Mesothelial cell of epicardium (in vitro differentiated cells): ENCODE results near the gene EPHA3. TPM values are rescaled to one million over a fixed set of nuclear protein-coding genes. Genes with fewer than 3 reads are reported as not detected.

Experiments
- DNase-seq, 2 experiments: peaks; one replicate each; pipeline ENCODE4 v3.0.0; 2021; ENCODE audit warnings: low spot score in 2 of 2; ENCODE audit not compliant: unreplicated experiment in 2 of 2
- H3K27ac Mint-ChIP-seq: 2 replicates; pipeline ENCODE4 v1.8.0; 2021; ENCODE audit warnings: mixed read lengths
- H3K27me3 Mint-ChIP-seq: 2 replicates; pipeline ENCODE4 v1.8.0; 2021; ENCODE audit warnings: low read depth, mixed read lengths
- H3K36me3 Mint-ChIP-seq: 2 replicates; pipeline ENCODE4 v1.8.0; 2021; ENCODE audit warnings: mixed read lengths
- H3K4me1 Mint-ChIP-seq: 2 replicates; pipeline ENCODE4 v1.8.0; 2021; ENCODE audit warnings: mixed read lengths
- H3K4me3 Mint-ChIP-seq: 2 replicates; pipeline ENCODE4 v1.8.0; 2021; ENCODE audit warnings: mild to moderate bottlenecking, moderate library complexity, mixed read lengths
- H3K9me3 Mint-ChIP-seq: 2 replicates; pipeline ENCODE4 v1.8.0; 2021; ENCODE audit warnings: mixed read lengths
- CTCF ChIP-seq: fragments of 200-600 bp; sonication (generic); IDR thresholded peaks from one replicate; pipeline ENCODE4 v1.5.0; 2021; ENCODE audit warnings: antibody characterized with exemption; ENCODE audit not compliant: unreplicated experiment
- total RNA-seq: library from RNA; stranded (reverse); gene quantifications from 3 replicates; pipeline ENCODE4 v1.2.1, GENCODE V29; 2021

Gene EPHA3
- total RNA-seq, 1 donor from 2014 or later, result 4.5 TPM

- TF ChIP-seq CTCF, result no peak
- no peak for DNase-seq
- no peak overlapping the region for H3K27ac Mint-ChIP-seq
- H3K4me1 Mint-ChIP-seq, result peaks cover 2% of the 10 kb centered on the region
- no peaks in the 10 kb centered on the region for H3K36me3 Mint-ChIP-seq
- no peak overlapping the region for H3K4me3 Mint-ChIP-seq
- no peaks in the 10 kb centered on the region for H3K27me3 Mint-ChIP-seq
- no peaks in the 10 kb centered on the region for H3K9me3 Mint-ChIP-seq
Observed at GRCh38 chr3:89164774-89165173, 57.4 kb downstream of the EPHA3 start.

DNA sequence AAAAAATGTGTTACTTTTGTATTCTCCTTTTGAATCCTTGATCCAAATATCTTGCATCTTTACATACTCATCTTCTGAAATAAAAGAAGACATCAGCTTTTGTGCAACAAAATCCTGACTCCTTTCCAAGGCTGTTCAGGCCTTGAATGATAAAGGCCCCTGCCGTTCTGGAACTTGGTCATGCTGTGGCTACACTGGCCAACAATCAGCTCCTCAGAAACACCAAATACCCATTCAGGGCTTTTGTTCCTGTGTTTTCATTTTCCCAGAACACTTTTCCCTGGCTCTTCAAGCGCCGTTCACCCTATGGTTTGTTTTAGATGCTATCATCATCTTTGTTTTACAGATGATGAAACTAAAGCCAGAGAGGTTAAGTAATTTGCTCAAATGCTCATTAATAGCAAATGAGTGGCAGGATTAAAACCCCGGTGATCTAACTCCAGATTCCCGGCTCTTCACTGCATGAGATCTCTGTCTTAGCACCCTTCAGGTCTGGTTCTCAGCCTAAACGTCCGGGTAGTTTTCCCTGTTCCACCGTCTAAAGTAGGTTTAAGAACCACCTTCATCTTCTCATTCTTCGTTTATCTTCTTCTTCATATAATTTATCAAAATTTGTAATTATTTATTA lies 58.3 kb downstream of the EPHA3 start:
- no peaks in the 10 kb centered on the region for H3K36me3 Mint-ChIP-seq
- no peak for TF ChIP-seq CTCF
- DNase-seq, result no peak
- H3K9me3 Mint-ChIP-seq, result no peaks in the 10 kb centered on the region
- peaks cover 2% of the 10 kb centered on the region for H3K4me1 Mint-ChIP-seq
- no peak overlapping the region for H3K27ac Mint-ChIP-seq
- H3K27me3 Mint-ChIP-seq, result no peaks in the 10 kb centered on the region
- H3K4me3 Mint-ChIP-seq, result no peak overlapping the region

- Mint-ChIP-seq H3K27ac (no peak overlapping the region), H3K36me3 (no peaks in the 10 kb centered on the region), H3K4me1 (peaks cover 2% of the 10 kb centered on the region), H3K9me3 (no peaks in the 10 kb centered on the region), H3K27me3 (no peaks in the 10 kb centered on the region), H3K4me3 (no peak overlapping the region)
- no peak for TF ChIP-seq CTCF
- no peak for DNase-seq
Observed at GRCh38 chr3:89171687-89172545, 64.5 kb downstream of the EPHA3 start.

DNA sequence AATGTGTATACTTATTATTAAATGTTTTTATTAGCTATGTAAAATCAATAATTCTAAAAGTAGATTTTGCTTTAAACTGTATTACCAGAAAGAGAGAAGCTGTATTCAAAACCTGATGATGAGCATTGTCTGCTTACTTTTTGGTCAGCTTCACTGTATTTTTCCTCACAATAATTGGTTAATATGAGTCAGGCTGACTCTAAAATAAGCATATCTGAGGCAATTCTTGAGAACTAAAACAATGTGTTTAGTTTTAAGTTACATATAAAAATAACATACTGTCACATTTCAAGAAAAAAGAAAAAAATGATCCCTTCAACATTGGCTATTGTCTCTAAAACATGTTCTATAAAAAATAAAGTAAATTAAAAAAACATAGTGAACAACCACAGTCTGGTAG lies 66.1 kb downstream of the EPHA3 start:
- DNase-seq, result no peak
- no peaks in the 10 kb centered on the region for H3K27me3 Mint-ChIP-seq
- no peak for TF ChIP-seq CTCF

GRCh38 chr3:89179355-89180001 lies 72.1 kb downstream of the EPHA3 start:
- Mint-ChIP-seq H3K9me3 (no peaks in the 10 kb centered on the region), H3K27me3 (no peaks in the 10 kb centered on the region)

More for the DNA sequence above, 66.1 kb downstream of the EPHA3 start:
- no peaks in the 10 kb centered on the region for H3K9me3 Mint-ChIP-seq
- H3K36me3 Mint-ChIP-seq, result no peaks in the 10 kb centered on the region
- H3K4me3 Mint-ChIP-seq, result no peak overlapping the region
- no peaks in the 10 kb centered on the region for H3K4me1 Mint-ChIP-seq
- H3K27ac Mint-ChIP-seq, result no peak overlapping the region

More at GRCh38 chr3:89179355-89180001, 72.1 kb downstream of the EPHA3 start:
- H3K4me1 Mint-ChIP-seq, result peaks cover 32% of the 10 kb centered on the region
- peak overlapping the region; percentile 32 for H3K27ac Mint-ChIP-seq
- DNase-seq, result no peak
- H3K4me3 Mint-ChIP-seq, result no peak overlapping the region
- H3K36me3 Mint-ChIP-seq, result no peaks in the 10 kb centered on the region
- TF ChIP-seq CTCF, result no peak
